Stimulated activated CD4-positive, alpha-beta T cell treated with anti-CD3 and anti-CD28 coated beads, Interleukin-1b, Interleukin-23, amount 100 ng/mL, for 24 hours (primary cell): ENCODE measurements around the gene BCAP31.
"Not testable (repeated sequence)": the region's sequence is repeated elsewhere in the genome, so short reads cannot be mapped to it uniquely, and the experiment has no call there.

Experiments used
- DNase-seq, 4 experiments: peaks; one replicate each; pipeline ENCODE4 v3.0.0-alpha.2; 2020; ENCODE audit warnings: low read depth in 4 of 4, low spot score in 1 of 4

Gene BCAP31

GRCh38 chrX:153717445-153717844, 6.7 kb downstream of the BCAP31 start:
- no peak for DNase-seq

- DNase-seq: no peak
Observed at GRCh38 chrX:153714256-153714655, 9.9 kb downstream of the BCAP31 start.

DNA sequence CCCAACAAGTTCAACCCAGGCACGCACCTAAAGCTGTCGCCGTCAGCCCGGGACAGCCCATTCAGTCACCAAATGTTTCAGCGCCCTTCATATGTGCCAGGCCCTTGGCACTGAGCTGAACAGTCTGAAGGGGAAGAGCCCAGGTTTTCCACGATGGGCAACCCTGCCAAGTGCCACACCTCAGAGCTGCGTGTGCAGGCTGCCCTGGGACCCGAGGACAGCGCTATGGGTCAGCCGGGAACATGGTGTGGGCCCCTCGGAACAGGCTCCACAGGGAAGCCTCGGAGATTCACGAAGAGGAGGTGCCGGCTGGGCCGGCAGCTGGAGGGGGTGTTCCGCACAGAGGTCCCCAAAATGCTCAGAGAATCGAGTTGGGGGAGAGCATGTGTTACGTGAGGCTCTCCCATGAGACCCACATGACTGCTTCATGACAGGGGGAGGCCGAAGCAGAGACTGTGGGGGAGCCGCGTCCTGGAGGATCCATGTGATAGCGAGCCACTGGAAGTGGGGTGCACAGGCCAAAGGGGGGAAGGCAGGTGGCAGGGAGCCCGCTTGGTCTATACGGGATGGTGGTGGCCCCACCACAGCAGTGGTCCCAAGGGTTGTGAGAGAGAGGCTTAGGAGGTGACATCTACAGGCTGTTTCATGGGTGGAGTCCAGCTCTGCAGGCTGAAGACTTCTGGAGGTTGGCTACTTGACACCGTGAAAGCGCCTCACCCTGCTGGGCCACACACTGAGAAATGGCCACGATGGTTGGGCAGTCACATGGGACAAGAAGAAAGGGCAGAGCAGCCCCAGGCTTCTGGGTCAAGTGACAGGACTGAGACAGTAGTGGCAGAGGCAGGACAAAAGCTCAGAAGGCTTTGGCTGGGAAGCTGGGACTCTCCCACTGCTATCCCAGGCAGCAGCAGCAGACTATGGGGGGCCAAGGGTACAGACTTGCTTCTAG, 14.2 kb downstream of the BCAP31 start:
- no peak for DNase-seq

GRCh38 chrX:153708415-153708814, 15.8 kb downstream of the BCAP31 start:
- DNase-seq: no peak

- no peak for DNase-seq
Observed at GRCh38 chrX:153707406-153707805, 16.8 kb downstream of the BCAP31 start.

GRCh38 chrX:153706799-153707198, 17.4 kb downstream of the BCAP31 start:
- no peak for DNase-seq

DNA sequence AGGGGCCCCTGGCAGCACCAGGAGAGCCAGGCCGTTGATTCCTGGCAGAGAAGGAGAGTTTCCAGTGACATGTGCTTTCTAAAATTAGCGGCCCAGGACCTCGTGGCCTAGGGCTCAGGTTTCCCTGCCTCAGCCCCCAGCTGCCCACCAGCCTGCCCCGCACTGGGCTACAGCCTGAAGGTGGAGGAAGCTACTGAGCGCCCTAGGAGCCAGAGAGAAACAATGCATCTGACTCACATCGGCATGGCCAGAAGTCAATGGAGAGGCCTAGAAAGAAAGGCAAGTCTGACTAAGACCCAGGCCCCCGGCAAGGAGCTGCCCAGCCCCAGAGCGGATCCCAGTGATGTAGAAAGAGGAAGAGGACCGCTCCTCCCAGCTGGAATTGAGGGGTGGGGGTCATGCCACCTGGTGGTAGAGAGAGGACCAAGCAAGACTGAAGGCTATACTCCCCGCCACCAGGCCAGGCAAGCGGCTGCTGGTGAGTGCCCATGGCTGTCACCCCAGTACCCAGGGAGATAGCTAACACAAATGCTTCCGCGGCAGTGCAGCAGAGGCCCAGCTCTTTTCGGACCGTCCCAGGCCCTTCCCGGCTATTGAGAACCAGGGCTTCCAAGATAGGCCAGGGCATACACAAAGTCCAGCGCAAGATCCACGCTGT, 18.7 kb downstream of the BCAP31 start:
- not testable (repeated sequence) for DNase-seq

DNA sequence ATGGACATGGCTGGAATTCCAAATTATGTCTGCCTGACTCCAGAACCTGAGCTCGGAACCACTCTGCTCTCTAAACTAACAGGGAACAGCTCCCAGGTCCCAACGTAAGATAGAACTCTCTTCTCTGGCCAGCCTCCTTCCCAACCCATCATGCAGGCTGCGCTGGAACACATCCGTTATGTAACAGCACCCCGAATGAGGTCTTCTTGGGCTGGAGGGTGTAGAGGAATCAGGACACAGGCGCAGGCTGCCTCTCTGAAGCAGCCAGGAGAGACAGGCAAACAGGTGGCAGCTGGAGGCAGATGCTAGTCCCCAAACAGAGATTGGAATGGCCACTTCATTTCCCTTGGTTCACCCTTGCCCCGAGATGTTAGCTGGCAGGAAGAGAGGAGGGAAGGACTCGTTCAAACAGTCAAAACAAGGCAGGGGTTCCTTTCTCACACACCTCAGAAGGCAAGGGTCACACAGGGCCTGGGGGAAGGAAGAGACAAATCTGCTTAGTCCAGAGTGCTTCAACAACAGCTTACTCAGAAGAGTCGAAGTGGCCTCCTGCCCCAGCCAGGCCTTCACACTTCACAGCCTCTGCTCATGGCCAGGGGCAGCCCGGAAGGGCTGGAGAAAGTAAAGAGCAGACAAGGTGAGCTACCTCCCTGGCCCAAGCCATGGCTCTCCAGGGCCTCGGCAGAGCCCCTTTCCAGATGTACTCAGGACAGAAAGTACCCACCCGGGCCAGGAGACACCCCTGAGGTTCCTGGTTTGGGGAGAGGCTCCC, 19.4 kb downstream of the BCAP31 start:
- not testable (repeated sequence) for DNase-seq

GRCh38 chrX:153704021-153704526, 20.1 kb downstream of the BCAP31 start:
- no peak for DNase-seq

GRCh38 chrX:153703036-153703370, 21.2 kb downstream of the BCAP31 start:
- DNase-seq: no peak

DNA sequence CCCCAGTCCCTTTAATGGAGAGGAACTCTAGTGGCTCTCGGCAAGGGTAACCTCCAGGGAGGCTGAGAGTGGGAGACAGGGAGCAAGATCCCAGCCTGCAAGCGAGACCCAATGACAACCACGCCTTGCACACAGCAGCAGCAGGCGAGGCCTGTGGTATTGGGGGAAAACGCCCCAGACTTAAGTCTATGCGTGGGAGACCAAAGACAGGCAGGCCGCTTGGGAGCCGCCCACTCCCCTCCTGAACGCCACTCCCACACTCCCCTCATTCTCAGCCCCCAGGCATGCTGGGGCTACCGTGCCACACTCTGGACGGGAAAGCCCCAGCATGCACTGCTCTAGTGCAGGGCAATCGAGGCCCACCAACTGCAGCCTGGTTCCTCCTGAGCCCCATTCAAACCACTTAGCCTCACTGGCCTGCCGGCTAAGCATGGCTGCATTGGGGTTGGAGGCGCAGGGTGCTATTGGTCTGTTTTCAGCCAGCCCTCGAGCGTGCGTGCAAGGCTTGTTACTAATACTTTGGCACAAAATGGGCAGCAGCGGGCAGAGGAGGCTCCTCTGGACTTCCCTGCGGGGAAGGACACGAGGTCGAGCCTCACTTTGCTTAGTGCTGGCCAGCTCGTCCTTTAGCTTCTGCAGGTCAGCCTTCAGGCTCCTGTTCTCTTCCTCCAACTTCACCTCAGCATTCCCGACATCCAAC, 21.7 kb downstream of the BCAP31 start:
- no peak for DNase-seq

GRCh38 chrX:153701706-153702105, 22.5 kb downstream of the BCAP31 start:
- no peak for DNase-seq

DNA sequence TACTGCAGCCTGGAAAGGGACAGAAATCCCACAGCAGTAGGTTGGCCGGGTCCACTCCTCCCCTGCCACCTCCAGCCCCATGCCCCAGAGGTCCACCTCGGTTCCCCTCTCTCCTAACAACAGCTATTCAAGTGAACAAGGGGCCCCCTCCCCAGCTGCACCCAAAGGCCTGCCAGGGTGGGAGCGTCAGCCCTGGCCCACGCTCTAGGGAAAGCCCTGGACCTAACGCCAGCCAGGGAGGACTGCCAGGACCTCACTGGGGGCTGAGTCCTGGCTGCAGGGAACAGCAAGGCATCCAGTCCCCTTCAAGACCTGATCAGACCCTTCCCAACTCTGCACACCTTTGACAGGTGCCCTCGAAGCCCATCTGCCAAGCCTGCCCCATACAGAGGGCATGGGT, 23.2 kb downstream of the BCAP31 start:
- DNase-seq: no peak

GRCh38 chrX:153700376-153700945, 23.7 kb downstream of the BCAP31 start:
- no peak for DNase-seq

GRCh38 chrX:153699784-153700371, 24.3 kb downstream of the BCAP31 start:
- not testable (repeated sequence) for DNase-seq

- not testable (repeated sequence) for DNase-seq
Observed at GRCh38 chrX:153699210-153699783, 24.9 kb downstream of the BCAP31 start.

- DNase-seq: no peak
Observed at GRCh38 chrX:153697924-153698865, 26.0 kb downstream of the BCAP31 start.

- not testable (repeated sequence) for DNase-seq
Observed at GRCh38 chrX:153696986-153697722, 27.0 kb downstream of the BCAP31 start.
